Neural cell (in vitro differentiated cells): ENCODE measurements around the gene SPAG16.

ENCODE experiments used
- EP300 ChIP-seq: fragments of 450-650 bp; conservative IDR thresholded peaks from 2 replicates; pipeline ENCODE4 v1.6.1; 2014; ENCODE audit warnings: antibody characterized with exemption, mild to moderate bottlenecking, moderate library complexity; ENCODE audit not compliant: poor library complexity, severe bottlenecking
- POLR2AphosphoS5 ChIP-seq: IDR thresholded peaks from 2 replicates; pipeline ENCODE4 v1.6.1; 2012
- RAD21 ChIP-seq: fragments of 450-650 bp; conservative IDR thresholded peaks from 2 replicates; pipeline ENCODE4 v1.6.1; 2014; ENCODE audit warnings: antibody characterized with exemption, mild to moderate bottlenecking, moderate library complexity
- REST ChIP-seq: IDR thresholded peaks from 2 replicates; pipeline ENCODE4 v1.6.1; 2012; ENCODE audit warnings: borderline replicate concordance
- SMC3 ChIP-seq: fragments of 450-650 bp; conservative IDR thresholded peaks from 2 replicates; pipeline ENCODE4 v1.6.1; 2014; ENCODE audit warnings: antibody characterized with exemption, mild to moderate bottlenecking, moderate library complexity; ENCODE audit not compliant: poor library complexity
- TAF1 ChIP-seq: IDR thresholded peaks from 2 replicates; pipeline ENCODE4 v1.6.1; 2012; ENCODE audit warnings: low read depth
- TF ChIP-seq, protein P1 (sequence below): fragments of 450-650 bp; IDR thresholded peaks from 2 replicates; pipeline ENCODE4 v1.5.1; 2014; ENCODE audit warnings: antibody characterized with exemption, mild to moderate bottlenecking, moderate library complexity; ENCODE audit not compliant: poor library complexity, severe bottlenecking

GRCh38 chr2:213696442-213696841, 412.2 kb downstream of the SPAG16 start:
- TF ChIP-seq, protein P1, sequence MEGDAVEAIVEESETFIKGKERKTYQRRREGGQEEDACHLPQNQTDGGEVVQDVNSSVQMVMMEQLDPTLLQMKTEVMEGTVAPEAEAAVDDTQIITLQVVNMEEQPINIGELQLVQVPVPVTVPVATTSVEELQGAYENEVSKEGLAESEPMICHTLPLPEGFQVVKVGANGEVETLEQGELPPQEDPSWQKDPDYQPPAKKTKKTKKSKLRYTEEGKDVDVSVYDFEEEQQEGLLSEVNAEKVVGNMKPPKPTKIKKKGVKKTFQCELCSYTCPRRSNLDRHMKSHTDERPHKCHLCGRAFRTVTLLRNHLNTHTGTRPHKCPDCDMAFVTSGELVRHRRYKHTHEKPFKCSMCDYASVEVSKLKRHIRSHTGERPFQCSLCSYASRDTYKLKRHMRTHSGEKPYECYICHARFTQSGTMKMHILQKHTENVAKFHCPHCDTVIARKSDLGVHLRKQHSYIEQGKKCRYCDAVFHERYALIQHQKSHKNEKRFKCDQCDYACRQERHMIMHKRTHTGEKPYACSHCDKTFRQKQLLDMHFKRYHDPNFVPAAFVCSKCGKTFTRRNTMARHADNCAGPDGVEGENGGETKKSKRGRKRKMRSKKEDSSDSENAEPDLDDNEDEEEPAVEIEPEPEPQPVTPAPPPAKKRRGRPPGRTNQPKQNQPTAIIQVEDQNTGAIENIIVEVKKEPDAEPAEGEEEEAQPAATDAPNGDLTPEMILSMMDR = no peak
- no peak for TF ChIP-seq POLR2AphosphoS5
- TF ChIP-seq EP300 = no peak
- TF ChIP-seq REST = no peak
- TF ChIP-seq TAF1 = no peak
- TF ChIP-seq SMC3 = no peak
- no peak for TF ChIP-seq RAD21
